Activated CD8-positive, alpha-beta memory T cell treated with anti-CD3 and anti-CD28 coated beads for 48 hours (primary cell): ENCODE measurements around the gene LSM2.
"Not testable (repeated sequence)": the region's sequence is repeated elsewhere in the genome, so short reads cannot be mapped to it uniquely, and the experiment has no call there.

Source experiments
- DNase-seq, 3 experiments: peaks; one replicate each; pipeline ENCODE4 v3.0.0-alpha.2; 2020; ENCODE audit warnings: low read depth in 2 of 3, low spot score in 2 of 3

LSM2 gene

DNA sequence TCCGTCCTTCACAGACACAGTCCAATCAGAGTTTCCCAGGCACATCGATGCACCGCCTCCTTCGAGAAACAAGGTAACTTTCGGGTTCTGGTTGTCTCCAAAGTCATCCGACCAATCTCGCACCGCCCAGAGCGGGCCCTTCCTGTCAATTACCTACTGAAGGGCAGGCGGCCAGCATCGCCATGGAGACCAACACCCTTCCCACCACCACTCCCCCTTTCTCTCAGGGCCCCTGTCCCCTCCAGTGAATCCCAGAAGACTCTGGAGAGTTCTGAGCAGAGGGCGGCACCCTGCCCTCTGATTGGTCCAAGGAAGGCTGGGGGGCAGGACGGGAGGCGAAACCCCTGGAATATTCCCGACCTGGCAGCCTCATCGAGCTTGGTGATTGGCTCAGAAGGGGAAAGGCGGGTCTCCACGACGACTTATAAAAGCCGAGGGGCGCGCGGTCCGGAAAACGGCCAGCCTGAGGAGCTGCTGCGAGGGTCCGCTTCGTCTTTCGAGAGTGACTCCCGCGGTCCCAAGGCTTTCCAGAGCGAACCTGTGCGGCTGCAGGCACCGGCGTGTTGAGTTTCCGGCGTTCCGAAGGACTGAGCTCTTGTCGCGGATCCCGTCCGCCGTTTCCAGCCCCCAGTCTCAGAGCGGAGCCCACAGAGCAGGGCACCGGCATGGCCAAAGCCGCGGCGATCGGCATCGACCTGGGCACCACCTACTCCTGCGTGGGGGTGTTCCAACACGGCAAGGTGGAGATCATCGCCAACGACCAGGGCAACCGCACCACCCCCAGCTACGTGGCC, 20.7 kb upstream of the LSM2 start, which contains the start of gene HSPA1B:
Gene HSPA1B, plus strand, starts transcription at position 453 of the 794 bp plus-strand sequence. Its CDS starts 213 bp downstream, at position 666.
- peak in 2 of 3 experiments; percentile 81 to 88 for DNase-seq

GRCh38 chr6:31826793-31827285, 20.1 kb upstream of the LSM2 start:
- no peak for DNase-seq

DNA sequence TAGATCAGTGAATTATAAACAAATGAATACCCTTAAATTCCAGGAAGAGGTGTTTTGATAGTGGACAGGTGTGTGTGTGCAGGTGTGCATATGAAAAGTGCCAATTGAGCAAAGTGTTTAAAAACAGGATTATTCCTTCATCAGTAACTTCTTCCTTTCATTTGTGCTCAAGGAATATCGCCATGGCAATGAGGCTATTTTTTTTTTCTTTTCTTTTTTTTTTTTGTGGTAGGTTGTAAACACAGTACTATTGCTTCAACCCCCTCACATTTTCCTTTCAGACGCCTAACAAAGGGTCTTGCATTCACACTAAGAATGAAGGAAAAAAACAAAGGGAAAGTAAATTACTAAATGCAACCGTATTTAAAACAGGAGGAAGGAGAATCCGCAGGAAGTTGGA, 18.8 kb upstream of the LSM2 start:
- DNase-seq = no peak

DNA sequence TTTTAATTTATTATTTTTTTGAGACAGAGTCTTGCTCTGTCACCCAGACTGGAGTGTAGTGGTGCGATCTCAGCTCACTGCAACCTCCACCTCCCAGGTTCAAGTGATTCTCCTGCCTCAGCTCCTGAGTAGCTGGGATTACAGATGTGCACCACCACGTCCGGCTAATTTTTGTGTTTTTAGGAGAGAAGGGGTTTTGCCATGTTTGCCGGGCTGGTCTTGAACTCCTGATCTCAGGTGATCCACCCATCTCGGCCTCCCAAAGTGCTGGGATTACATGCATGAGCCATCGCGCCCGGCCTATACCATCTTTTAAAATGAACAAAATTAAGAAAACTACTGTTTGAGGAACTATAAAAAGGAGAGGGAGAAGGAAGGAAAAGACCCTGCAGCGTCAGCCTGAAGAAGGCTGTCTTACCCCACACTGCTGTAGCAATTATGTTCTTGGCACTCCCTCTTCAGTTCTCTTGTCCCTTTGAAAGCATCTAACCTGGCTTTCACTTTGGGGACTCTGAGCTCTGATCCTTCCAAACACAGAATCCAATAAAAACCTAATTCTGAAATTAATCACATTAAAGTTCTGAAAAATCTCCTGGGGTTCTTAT, 16.9 kb upstream of the LSM2 start:
- not testable (repeated sequence) for DNase-seq

GRCh38 chr6:31822036-31822821, 15.5 kb upstream of the LSM2 start:
- no peak for DNase-seq

- DNase-seq = no peak
These were observed 14.7 kb upstream of the LSM2 start for GRCh38 chr6:31821301-31822035.

- not testable (repeated sequence) for DNase-seq
These were observed 13.6 kb upstream of the LSM2 start for GRCh38 chr6:31820399-31820798.

DNA sequence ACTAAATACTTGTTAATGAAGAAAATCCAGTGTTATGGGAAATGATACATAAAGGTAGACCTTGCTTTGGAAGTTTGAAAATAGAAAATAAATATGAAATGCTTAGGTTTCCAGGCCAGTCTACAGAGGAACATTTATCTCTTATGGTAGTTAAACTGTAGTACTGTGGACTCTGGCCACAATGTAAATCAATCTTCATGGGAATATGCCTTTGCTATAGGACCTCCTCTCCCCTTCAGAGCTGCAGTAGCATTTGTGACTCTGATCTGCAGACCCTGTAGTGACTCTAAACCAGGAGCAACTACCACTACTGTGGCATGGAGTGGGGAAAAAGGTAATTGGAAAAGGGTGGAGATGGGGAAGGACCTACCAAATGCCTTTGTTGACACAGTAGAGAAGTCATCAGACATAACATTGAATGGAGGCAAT, 13.1 kb upstream of the LSM2 start:
- DNase-seq = no peak

GRCh38 chr6:31817929-31818511, 11.3 kb upstream of the LSM2 start:
- not testable (repeated sequence) for DNase-seq

DNA sequence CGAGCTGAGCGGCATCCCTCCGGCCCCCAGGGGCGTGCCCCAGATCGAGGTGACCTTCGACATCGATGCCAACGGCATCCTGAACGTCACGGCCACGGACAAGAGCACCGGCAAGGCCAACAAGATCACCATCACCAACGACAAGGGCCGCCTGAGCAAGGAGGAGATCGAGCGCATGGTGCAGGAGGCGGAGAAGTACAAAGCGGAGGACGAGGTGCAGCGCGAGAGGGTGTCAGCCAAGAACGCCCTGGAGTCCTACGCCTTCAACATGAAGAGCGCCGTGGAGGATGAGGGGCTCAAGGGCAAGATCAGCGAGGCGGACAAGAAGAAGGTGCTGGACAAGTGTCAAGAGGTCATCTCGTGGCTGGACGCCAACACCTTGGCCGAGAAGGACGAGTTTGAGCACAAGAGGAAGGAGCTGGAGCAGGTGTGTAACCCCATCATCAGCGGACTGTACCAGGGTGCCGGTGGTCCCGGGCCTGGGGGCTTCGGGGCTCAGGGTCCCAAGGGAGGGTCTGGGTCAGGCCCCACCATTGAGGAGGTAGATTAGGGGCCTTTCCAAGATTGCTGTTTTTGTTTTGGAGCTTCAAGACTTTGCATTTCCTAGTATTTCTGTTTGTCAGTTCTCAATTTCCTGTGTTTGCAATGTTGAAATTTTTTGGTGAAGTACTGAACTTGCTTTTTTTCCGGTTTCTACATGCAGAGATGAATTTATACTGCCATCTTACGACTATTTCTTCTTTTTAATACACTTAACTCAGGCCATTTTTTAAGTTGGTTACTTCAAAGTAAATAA, 10.6 kb upstream of the LSM2 start:
- not testable (repeated sequence) for DNase-seq

DNA sequence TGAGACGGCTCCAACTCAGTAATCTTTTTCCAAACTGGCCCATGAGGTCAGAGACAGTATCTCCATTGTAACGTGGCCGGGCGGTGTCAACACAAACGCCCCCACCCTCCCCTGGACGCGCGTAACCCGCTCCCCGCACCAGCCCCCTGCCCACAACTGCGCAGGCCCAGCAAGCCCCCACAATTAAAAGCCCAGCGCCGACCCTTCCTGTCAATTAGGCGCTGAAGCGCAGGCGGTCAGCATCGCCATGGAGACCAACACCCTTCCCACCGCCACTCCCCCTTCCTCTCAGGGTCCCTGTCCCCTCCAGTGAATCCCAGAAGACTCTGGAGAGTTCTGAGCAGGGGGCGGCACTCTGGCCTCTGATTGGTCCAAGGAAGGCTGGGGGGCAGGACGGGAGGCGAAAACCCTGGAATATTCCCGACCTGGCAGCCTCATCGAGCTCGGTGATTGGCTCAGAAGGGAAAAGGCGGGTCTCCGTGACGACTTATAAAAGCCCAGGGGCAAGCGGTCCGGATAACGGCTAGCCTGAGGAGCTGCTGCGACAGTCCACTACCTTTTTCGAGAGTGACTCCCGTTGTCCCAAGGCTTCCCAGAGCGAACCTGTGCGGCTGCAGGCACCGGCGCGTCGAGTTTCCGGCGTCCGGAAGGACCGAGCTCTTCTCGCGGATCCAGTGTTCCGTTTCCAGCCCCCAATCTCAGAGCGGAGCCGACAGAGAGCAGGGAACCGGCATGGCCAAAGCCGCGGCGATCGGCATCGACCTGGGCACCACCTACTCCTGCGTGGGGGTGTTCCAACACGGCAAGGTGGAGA, 8.5 kb upstream of the LSM2 start, which contains the start of the genes HSPA1A and HSPA1L:
Gene HSPA1A, plus strand, starts transcription at position 519 of the 814 bp plus-strand sequence. Its CDS starts 214 bp downstream, at position 733.
Gene HSPA1L, minus strand, starts transcription at position 259 of the 814 bp plus-strand sequence. CDS start 3,311 bp downstream, outside the sequence.
- peak in 1 of 3 experiments; percentile 51 for DNase-seq

DNA sequence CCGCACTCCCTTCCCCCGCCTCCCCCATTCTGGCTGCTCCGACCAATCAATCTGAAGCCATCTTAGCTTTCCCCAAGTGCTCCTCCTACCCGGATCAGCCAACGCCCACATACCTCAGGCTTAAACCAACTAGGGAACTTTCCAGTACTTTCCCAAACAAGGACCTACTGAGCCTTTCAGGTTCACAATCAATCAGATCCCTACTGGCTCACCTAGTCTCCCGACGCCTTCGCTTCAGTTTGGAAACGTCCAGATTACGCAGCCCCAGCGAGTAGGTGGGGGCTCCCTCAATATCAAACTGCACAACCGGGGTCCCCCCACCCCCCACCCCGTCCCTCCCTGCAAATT, 7.9 kb upstream of the LSM2 start:
- peak in 1 of 3 experiments; percentile 38 for DNase-seq

DNA sequence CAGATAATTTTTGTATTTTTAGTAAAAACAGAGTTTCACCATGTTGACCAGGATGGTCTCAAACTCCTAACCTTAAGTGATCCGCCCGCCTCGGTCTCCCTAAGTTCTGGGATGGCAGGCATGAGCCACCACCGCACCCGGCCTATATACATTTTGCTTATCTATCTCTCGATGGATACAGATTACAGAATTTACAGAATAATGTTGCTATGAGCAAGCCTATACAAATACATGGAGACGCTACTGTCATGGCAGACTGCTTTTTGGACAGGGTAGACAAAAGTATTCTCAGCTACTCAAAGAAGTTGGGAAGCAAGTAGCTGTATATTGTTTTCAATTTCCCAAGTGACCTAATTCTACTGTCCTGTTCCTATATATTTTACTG, 6.7 kb upstream of the LSM2 start:
- no peak for DNase-seq

GRCh38 chr6:31811645-31812044, 4.9 kb upstream of the LSM2 start:
- no peak for DNase-seq

DNA sequence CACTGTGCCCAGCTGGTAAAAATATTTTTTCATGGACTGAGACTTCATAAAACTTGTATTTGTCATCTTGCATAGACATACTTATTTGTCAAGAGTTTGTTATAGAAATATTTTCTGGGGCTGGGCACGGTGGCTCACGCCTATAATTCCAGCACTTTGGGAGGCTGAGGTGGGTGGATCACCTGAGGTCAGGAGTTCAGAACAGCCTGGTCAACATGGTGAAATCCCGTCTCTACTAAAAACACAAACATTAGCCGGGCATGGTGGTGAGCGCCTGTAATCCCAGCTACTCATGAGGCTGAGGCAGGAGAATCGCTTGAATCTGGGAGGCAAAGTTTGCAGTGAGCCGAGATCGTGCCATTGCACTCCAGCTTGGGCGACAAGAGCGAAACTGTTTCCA, 1.8 kb upstream of the LSM2 start:
- DNase-seq = not testable (repeated sequence)

GRCh38 chr6:31805939-31806469, 762 bp downstream of the LSM2 start:
- no peak for DNase-seq

DNA sequence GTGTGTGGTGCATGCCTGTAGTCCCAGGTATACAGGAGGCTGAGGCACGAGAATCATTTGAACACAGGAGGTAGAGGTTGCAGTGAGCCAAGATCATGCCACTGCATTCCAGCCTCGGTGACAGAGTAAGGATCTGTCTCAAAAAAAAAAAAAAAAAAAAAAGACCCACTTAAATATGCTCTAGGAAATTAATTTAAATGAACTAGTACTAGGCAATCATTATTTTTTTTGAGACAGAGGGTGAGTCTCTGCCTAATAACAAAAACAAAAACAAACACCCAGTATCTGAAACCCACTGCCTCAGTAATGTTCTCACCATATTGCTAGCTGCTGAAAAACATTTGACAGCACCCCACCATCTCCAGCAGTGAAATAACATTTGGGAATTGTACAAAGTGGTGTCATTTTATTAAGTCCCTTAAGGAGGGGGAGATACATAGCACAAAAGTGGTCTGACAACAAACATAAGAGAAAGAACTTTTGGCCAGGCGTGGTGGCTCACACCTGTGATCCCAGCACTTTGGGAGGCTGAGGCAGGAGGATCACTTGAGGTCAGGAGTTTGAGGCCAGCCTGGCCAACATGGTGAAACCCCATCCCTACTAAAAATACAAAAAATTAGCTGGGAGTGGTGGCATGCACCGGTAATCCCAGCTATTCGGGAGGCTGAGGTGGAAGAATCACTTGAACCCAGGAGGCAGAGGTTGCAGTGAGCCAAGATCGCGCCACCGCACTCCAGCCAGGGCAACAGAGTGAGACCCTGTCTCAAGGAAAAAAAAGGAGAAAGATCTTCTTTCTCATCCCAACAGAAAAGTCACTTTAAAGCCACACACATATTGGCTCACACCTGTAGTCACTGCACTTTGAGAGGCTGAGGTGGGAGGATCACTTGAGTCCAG, 5.5 kb downstream of the LSM2 start:
- not testable (repeated sequence) for DNase-seq
